H1 (cell line): Measurements from ENCODE around the gene POC1B. TPM values are rescaled to one million over a fixed set of nuclear protein-coding genes. Genes with fewer than 3 reads are reported as not detected.

Experiments
- CHD7 ChIP-seq: fragments of 300-600 bp; sonication (generic); IDR thresholded peaks from 2 replicates; pipeline ENCODE4 v1.7.1; 2012; ENCODE audit warnings: low read length, moderate library complexity, mild to moderate bottlenecking, inconsistent platforms; ENCODE audit not compliant: insufficient replicate concordance
- RNF2 ChIP-seq: fragments of 200-900, 300-1000 bp; sonication (generic); IDR thresholded peaks from 2 replicates; pipeline ENCODE4 v1.7.1; 2016; ENCODE audit warnings: borderline replicate concordance, low read depth, mild to moderate bottlenecking, antibody characterized with exemption, low read length; ENCODE audit not compliant: poor library complexity, severe bottlenecking; ENCODE audit errors: missing control alignments
- TCF12 ChIP-seq: IDR thresholded peaks from 2 replicates; pipeline ENCODE4 v1.6.1; 2011; ENCODE audit warnings: low read depth, mild to moderate bottlenecking, low read length
- USF2 ChIP-seq: IDR thresholded peaks from 2 replicates; pipeline ENCODE4 v1.6.1; 2011; ENCODE audit warnings: low read length, improper control_type of control experiment
- polyA plus RNA-seq, 7 experiments: library from polyadenylated mRNA; depleted of rRNA in 3 of 7; stranded (reverse) in 5 of 7; unstranded in 2 of 7; fragments of >200 nt in 5 of 7; fragments of 200-250 nt in 2 of 7; gene quantifications; 1 replicate in 5 of 7; 2 replicates in 1 of 7; 4 replicates in 1 of 7; pipeline versions ENCODE4 v1.2.1 to v1.2.3, GENCODE V29; 2011 to 2013; ENCODE audit warnings: missing spikeins in 2 of 7, mixed read lengths in 2 of 7
- total RNA-seq: library from RNA; stranded (reverse); fragmentation: NEBNext Ultra II Directional; extraction: Animal tissue kit (Norgen Biotek cat#: 25700); gene quantifications from 2 replicates; pipeline ENCODE4 v1.2.1, GENCODE V29; 2021

The POC1B gene
- total and polyA plus RNA-seq, 2 of the 8 experiments (the other 6 are each of a cell fraction or from before 2014, with no cell fraction given): 7.5 to 16.3 TPM

GRCh38 chr12:89506050-89506449 lies 19.8 kb downstream of the POC1B start (continued):
- TF ChIP-seq RNF2: no peak
- no peak for TF ChIP-seq TCF12
- TF ChIP-seq USF2: no peak
- no peak for TF ChIP-seq CHD7
